Measurements from ENCODE around the gene MBD4.

- TF ChIP-seq CTCF (conservative IDR thresholded peaks at IDR 0.05) (no peak), ZFX (IDR thresholded peaks at IDR 0.05) (no peak)
Measured at GRCh38 chr3:129415830-129416229, 23.9 kb downstream of the MBD4 start.

Data from C4-2B (cell line).